Measurements from ENCODE around the gene DUSP9. TPM values are rescaled to one million over a fixed set of nuclear protein-coding genes. Genes with fewer than 3 reads are reported as not detected.

The DUSP9 gene
- total RNA-seq, 1 experiment from 2014 or later = 10.7 TPM

DNA sequence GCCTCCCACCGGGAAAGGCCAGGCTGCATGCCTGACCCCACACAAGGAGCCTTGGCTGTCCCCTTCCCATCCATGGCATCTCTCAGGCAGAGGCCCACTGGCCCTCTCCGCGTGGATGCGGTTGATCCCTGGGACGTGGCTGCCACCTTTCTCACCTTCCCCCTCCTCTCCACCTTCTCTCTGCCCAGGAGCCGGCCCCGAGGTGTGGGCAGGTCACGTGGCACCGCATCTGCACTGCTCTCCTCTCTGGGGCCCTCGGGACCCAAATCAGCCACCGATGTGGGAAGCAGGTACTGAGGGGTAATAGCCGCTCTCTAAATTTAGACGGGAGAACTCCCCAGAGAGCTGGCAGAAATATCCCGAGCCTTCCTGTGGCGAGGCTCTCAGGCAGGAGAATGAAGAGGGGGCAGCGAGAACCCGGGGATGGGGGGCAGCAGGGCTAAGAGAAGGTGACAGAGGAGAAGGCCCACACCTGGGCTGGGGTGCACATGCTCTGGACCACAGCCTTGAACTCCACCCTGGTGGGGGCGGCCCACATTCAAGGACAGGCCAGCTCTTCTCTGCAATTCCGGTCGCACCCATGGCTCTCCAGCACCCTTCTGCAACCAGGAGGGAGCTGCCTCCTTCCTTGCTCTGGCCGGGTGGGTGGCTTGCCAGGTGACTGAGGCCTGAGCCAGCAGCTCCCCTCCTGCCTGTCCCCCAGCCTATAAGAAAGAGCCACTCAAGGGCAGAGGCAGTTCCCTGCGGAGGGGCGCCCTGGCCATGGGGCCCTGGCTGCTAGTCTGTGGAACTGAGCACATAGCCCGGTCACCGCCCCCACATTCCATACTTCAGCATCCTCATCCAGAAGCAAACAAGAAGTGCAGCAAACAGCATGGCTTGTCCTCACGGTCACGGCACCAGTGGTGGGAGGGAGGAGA is 9.6 kb upstream of the DUSP9 start:
- intact Hi-C loops (cut with micrococcal nuclease) = no loop called here
- no peak for ATAC-seq
- Histone ChIP-seq H3K9ac (ENCODE audit: low read length) (no peak overlapping the region), H2AFZ (ENCODE audit: low read length) (no peak overlapping the region), H4K20me1 (ENCODE audit: low read length) (no peaks in the 10 kb centered on the region), H3K27ac (ENCODE audit: low read length) (no peak overlapping the region), H3K79me2 (ENCODE audit: low read length) (no peaks in the 10 kb centered on the region), H3K4me2 (ENCODE audit: low read length) (no peak overlapping the region), H3K4me3 (ENCODE audit: low read length) (no peak overlapping the region), H3K9me2 (replicated peaks; ENCODE audit: low read length) (no peaks in the 10 kb centered on the region), H3K4me1 (ENCODE audit: insufficient read depth, low read length) (no peaks in the 10 kb centered on the region), H3F3A (ENCODE audit: low read length, unreplicated experiment) (no peaks in the 10 kb centered on the region), H3K27me3 (ENCODE audit: low read length) (no peaks in the 10 kb centered on the region; the same call in 1 of the 2 replicates), H3K9me3 (ENCODE audit: low read length) (no peaks in the 10 kb centered on the region), H3K36me3 (ENCODE audit: low read depth, low read length) (no peaks in the 10 kb centered on the region)
- ChIA-PET CTCF (no interaction called here), POLR2A (ENCODE audit: unreplicated experiment) (no interaction called here)
- TF ChIP-seq EZH2phosphoT487 (IDR thresholded peaks at IDR 0.05; ENCODE audit: borderline replicate concordance, low read length) = no peak
- TF ChIP-seq EZH2 (IDR thresholded peaks at IDR 0.05; ENCODE audit: low read length, unreplicated experiment) = no peak
- TF ChIP-seq, protein P1, sequence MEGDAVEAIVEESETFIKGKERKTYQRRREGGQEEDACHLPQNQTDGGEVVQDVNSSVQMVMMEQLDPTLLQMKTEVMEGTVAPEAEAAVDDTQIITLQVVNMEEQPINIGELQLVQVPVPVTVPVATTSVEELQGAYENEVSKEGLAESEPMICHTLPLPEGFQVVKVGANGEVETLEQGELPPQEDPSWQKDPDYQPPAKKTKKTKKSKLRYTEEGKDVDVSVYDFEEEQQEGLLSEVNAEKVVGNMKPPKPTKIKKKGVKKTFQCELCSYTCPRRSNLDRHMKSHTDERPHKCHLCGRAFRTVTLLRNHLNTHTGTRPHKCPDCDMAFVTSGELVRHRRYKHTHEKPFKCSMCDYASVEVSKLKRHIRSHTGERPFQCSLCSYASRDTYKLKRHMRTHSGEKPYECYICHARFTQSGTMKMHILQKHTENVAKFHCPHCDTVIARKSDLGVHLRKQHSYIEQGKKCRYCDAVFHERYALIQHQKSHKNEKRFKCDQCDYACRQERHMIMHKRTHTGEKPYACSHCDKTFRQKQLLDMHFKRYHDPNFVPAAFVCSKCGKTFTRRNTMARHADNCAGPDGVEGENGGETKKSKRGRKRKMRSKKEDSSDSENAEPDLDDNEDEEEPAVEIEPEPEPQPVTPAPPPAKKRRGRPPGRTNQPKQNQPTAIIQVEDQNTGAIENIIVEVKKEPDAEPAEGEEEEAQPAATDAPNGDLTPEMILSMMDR (conservative IDR thresholded peaks at IDR 0.05; ENCODE audit: low read depth, low read length) = no peak
- no peak for DNase-seq
- BruUV-seq (replicated peaks) = no TSS peak

DNA sequence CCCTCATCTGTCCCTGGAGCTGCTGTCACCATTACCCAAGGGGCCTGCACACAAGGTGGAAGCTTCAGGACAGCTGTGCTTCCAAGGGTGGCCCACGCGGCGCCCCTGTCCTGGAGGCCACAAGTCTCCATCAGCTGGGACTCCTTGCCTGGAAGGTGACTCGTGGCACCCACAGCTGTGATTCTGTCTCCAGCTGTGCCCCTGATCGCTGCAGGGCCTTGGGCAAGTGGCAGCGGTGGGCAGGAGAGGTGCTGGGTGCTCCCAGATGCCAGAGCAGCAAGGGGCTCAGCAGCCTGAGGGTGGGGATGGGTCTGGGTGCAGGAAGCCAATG is 9.0 kb upstream of the DUSP9 start:
- peaks cover 5% of the 10 kb centered on the region for H3K27me3 ChIP-seq (ENCODE audit: low read length)
- H3K36me3 ChIP-seq (ENCODE audit: low read depth, low read length) = no peaks in the 10 kb centered on the region
- no peaks in the 10 kb centered on the region for H3K79me2 ChIP-seq (ENCODE audit: low read length)
- H4K20me1 ChIP-seq (ENCODE audit: low read length) = no peaks in the 10 kb centered on the region
- no peaks in the 10 kb centered on the region for H3F3A ChIP-seq (ENCODE audit: low read length, unreplicated experiment)
- no peak overlapping the region for H3K27ac ChIP-seq (ENCODE audit: low read length)
- no peak overlapping the region for H3K4me3 ChIP-seq (ENCODE audit: low read length)
- no peak overlapping the region for H2AFZ ChIP-seq (ENCODE audit: low read length)
- ChIA-PET CTCF (no interaction called here), POLR2A (ENCODE audit: unreplicated experiment) (no interaction called here)
- no peaks in the 10 kb centered on the region for H3K9me2 ChIP-seq (replicated peaks; ENCODE audit: low read length)
- H3K4me2 ChIP-seq (ENCODE audit: low read length) = no peak overlapping the region
- BruUV-seq (replicated peaks) = no TSS peak
- H3K4me1 ChIP-seq (ENCODE audit: insufficient read depth, low read length) = no peaks in the 10 kb centered on the region
- no peak for DNase-seq
- intact Hi-C loops (cut with micrococcal nuclease) = no loop called here
- no peak for TF ChIP-seq EZH2 (IDR thresholded peaks at IDR 0.05; ENCODE audit: low read length, unreplicated experiment)
- TF ChIP-seq, protein P1 (conservative IDR thresholded peaks at IDR 0.05; ENCODE audit: low read depth, low read length) = no peak
- no peak for TF ChIP-seq EZH2phosphoT487 (IDR thresholded peaks at IDR 0.05; ENCODE audit: borderline replicate concordance, low read length)
- no peaks in the 10 kb centered on the region for H3K9me3 ChIP-seq (ENCODE audit: low read length)
- no peak overlapping the region for H3K9ac ChIP-seq (ENCODE audit: low read length)
- ATAC-seq = no peak

DNA sequence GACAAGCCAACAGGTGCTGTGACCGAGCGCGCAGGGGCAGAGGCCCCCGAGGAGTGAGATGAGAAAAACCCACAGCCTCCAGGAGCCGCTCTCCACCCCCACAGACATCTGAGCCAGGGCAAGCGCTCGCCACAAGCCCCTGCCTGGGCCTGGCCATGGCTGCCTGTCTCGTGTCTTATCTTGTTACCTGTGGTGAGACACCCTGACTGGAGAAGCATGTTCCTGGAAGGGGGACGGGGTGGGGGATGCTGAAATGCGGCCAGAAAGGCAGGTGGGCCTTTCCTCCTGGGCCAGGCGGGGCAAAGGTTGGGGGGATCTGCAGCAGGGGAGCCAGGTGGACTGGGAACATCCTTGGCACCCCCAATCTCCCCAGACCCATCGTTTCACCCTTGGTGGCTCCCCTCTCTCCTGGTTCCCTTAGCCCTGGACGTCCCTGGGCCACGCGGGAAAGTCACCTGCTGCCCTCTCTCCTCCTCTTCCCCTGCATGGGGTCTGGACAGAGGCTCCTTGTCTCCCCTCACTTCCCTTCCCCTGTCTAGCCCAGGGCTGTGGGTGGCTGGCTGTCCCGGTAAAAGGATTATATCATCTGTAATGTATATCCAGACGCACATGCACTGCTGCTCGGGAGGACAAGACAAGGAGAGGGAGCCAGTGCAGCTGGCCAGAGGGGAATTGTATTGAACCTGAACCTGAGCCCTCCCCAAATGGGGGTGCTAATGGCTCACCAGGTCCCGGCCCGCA is 8.4 kb upstream of the DUSP9 start:
- ATAC-seq (no peak), DNase-seq (no peak)
- Histone ChIP-seq H4K20me1 (ENCODE audit: low read length) (no peaks in the 10 kb centered on the region), H2AFZ (ENCODE audit: low read length) (no peak overlapping the region), H3K27me3 (ENCODE audit: low read length) (peaks cover 11% of the 10 kb centered on the region), H3K4me3 (ENCODE audit: low read length) (no peak overlapping the region), H3K4me1 (ENCODE audit: insufficient read depth, low read length) (no peaks in the 10 kb centered on the region), H3F3A (ENCODE audit: low read length, unreplicated experiment) (no peaks in the 10 kb centered on the region), H3K9me2 (replicated peaks; ENCODE audit: low read length) (no peaks in the 10 kb centered on the region), H3K9me3 (ENCODE audit: low read length) (no peaks in the 10 kb centered on the region), H3K36me3 (ENCODE audit: low read depth, low read length) (no peaks in the 10 kb centered on the region), H3K9ac (ENCODE audit: low read length) (no peak overlapping the region), H3K4me2 (ENCODE audit: low read length) (no peak overlapping the region), H3K27ac (ENCODE audit: low read length) (no peak overlapping the region), H3K79me2 (ENCODE audit: low read length) (no peaks in the 10 kb centered on the region)
- no TSS peak for BruUV-seq (replicated peaks)
- POLR2A ChIA-PET (ENCODE audit: unreplicated experiment) = no interaction called here
- TF ChIP-seq EZH2phosphoT487 (IDR thresholded peaks at IDR 0.05; ENCODE audit: borderline replicate concordance, low read length) (no peak), EZH2 (IDR thresholded peaks at IDR 0.05; ENCODE audit: low read length, unreplicated experiment) (no peak)
- TF ChIP-seq, protein P1 (conservative IDR thresholded peaks at IDR 0.05; ENCODE audit: low read depth, low read length) = no peak
- CTCF ChIA-PET = no interaction called here
- intact Hi-C loops (cut with micrococcal nuclease) = no loop called here
